ENCODE results near the gene CADPS2. TPM values are rescaled to one million over a fixed set of nuclear protein-coding genes. Genes with fewer than 3 reads are reported as not detected.
A peak's percentile ranks its signal among the peaks of the same experiment; 100 is the strongest.
"Not testable (repeated sequence)": the region's sequence is repeated elsewhere in the genome, so short reads cannot be mapped to it uniquely, and the experiment has no call there.

The CADPS2 gene
- total RNA-seq, 1 experiment from 2014 or later, result 1.6 TPM

DNA sequence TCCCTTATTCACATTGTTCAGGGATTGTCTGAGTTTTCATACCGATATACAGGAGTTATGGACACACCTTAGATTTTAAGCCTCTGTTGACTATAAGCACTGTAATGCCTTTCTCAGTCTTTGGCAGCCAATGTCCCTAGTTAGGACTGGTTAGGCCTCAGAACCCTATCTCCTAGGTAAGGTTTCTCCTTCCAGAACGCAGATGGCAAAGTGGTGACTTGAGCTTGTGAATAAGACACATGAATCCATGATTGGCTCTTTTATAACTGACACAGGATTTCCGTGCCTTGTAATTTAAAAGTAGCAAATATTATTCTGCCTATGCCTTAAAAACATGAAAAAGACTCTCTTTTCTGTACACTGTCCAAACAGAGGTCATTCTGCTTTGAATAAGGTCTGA, 171.1 kb downstream of the CADPS2 start:
- no peak for DNase-seq (ENCODE audit: low spot score)

DNA sequence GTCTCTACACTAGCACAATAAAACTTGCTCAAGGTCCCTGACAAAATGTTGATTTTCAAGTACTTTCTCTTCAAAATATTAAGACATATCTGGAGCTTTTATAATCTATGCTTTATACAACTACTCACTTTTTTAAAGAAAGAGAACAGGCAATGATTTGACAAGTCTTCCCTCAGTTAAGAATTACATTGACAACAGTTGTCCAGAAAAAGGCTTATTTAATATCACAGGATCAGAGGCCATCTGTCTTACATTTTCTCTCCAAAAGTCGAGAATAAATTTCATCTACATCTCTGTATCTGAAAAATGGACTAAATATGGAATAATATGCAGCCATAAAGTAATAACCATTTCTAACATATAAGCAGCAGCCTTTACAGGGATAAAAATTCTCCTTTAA, 175.3 kb downstream of the CADPS2 start:
- no peak for DNase-seq (ENCODE audit: low spot score)

GRCh38 chr7:122709930-122710646, 176.2 kb downstream of the CADPS2 start:
- DNase-seq (ENCODE audit: low spot score), result no peak

- DNase-seq (ENCODE audit: low spot score), result no peak
Measured at GRCh38 chr7:122706836-122707235, 179.4 kb downstream of the CADPS2 start.

- DNase-seq (ENCODE audit: low spot score), result no peak
Measured at GRCh38 chr7:122702872-122703510, 183.3 kb downstream of the CADPS2 start, which contains the start of gene RNF148. TSS of gene RNF148 (minus strand) at chr7:122702922. CDS start at chr7:122702750, 172 bp downstream.

DNA sequence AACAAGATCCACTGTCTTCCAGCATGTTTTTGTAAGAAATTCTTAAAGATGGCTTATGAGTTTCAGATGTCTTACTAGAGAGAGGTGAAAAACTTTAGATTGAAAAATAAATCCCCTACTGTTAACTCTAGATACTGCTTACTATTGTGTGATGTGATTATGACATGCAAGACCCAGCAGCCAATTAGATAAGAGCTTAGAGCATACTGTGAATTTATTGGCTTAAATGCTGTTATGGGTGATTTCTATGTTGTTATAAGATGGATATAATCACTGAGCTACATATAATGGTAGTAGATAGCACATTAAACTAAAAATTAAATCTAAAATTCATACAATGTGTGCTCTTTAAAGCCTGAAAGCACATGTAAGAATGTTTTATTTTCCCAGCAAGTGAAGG, 187.2 kb downstream of the CADPS2 start, which contains the start of gene RNF133:
RNF133 (minus strand) TSS at position 101 of the 400 bp plus-strand sequence. CDS start 199 bp downstream, outside the sequence.
- DNase-seq (ENCODE audit: low spot score), result no peak

DNA sequence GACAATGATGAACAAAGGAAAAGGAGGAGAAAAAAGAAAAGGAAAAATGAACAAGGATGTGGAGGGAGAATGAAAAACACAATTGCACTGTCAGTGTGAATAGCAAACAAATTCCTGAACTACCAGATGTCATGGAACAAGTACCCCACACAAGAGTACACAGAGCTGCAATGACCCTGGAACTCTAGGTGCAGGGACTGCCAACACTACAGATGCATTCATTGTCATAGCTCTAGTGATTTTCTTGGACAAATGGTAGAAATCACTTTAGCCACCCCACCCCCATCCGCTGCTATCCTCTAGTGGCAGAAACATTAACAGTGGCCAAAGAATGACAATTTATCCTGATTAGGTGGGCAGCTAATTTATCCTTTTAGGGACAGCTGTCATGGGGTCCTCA, 190.4 kb downstream of the CADPS2 start:
- DNase-seq (ENCODE audit: low spot score), result no peak

DNA sequence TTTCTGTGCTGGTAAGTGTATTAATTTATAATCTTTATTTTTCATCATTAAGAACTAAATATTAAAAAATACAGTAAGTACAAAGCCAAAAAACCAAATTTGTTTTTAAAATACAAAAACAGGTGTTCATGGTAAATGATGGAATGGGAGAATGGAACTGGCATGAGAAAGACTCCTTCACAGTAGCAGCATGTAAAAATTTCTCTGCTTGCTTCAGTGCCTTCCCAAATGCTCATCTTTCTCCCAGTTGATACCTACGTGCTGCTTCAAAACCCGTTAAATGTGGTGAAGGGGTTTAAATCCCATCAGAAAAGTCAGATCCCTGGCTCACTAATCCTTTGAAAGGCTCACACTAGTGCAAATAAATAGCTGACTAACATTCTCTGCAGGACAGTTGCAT, 191.6 kb downstream of the CADPS2 start:
- DNase-seq (ENCODE audit: low spot score), result no peak

GRCh38 chr7:122692769-122693309, 193.4 kb downstream of the CADPS2 start:
- no peak for DNase-seq (ENCODE audit: low spot score)

GRCh38 chr7:122691569-122692235, 194.6 kb downstream of the CADPS2 start:
- no peak for DNase-seq (ENCODE audit: low spot score)

DNA sequence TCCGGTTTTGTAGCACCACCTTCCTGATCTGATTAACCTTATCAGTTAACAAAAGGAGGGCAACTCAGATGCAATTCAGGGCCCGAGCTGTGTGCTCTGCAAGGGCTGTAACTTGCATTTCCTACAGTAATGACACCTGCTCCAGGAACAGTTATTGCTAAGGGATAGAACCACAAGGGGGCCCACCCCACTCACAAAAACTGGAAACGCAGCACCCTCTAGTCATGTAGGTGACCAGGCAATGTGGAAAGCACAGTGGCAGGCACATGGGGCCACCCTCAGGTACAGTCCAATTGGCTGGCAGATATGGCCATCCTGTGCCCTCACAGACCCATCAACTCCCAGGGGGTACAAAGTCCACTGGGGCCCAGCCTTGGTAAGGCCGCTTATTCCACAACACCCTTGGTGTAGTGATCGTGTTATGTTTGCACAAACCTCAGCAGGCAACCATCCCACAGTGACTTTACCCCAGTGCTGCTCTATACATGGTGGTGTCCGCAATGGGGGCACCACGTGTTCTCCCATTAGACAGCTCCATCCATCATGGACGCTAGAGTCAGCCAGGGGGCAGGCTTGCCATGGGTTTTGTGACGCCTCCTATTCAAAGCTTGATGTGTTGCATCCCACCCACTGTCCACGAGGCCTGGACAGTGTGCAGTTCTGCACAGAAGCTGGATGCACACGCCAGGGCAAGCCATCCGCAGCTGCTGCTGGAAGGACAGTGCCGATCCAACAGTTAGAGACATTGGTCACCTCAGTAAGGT, 196.7 kb downstream of the CADPS2 start:
- DNase-seq (ENCODE audit: low spot score), result no peak

DNA sequence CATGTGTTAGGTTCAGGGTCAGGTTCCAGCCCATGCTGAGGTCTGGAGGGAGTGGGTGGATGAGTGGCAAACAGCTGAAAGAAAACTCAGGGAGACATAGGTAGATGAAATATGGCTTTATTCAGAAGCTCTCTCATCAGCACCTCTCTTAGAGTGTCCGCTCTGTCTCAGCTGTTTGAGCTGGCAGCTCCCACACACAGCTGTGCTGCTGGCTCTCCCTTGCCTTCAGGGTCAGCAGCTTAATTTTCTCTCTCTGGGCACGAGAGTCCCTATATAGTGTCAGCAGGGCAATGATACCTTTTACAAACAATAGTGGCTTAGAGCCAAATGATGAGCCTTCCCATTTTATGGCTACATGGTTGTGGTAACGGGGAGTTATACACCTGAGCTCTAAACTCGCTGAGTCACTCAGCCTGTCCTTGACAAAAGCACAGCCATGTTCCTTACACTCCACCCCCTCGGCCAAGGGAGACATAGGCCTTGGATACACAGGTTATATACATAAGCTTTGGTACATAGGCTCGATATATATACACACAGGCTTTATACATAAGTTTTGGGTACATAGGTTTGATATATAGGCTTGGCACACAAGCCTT, 197.8 kb downstream of the CADPS2 start:
- DNase-seq (ENCODE audit: low spot score), result no peak

DNA sequence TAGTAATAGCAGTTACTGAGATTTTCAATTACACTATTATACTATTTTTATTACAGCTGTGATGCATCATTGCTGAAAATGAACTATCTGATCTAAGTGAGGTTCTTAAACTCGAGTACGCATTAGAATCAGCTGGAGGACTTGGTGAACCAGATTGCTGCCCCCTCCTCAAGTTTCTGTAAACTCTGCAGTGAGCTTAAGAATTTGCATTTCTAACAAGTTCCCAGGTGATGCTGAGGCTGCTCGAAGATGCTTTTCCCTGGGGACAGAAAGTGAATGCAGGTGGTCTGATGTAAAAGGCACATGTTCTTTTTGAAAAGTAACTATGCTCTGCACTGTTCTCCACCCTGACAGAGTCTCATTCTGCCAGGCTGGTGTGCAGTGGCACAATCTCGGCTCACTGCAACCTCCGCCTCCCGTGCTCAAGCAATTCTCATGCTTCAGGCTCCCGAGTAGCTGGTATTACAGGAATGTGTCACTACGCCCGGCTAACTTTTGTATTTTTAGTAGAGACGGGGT, 199.8 kb downstream of the CADPS2 start:
- DNase-seq (ENCODE audit: low spot score), result no peak

GRCh38 chr7:122684504-122684903, 201.8 kb downstream of the CADPS2 start:
- DNase-seq (ENCODE audit: low spot score), result no peak

DNA sequence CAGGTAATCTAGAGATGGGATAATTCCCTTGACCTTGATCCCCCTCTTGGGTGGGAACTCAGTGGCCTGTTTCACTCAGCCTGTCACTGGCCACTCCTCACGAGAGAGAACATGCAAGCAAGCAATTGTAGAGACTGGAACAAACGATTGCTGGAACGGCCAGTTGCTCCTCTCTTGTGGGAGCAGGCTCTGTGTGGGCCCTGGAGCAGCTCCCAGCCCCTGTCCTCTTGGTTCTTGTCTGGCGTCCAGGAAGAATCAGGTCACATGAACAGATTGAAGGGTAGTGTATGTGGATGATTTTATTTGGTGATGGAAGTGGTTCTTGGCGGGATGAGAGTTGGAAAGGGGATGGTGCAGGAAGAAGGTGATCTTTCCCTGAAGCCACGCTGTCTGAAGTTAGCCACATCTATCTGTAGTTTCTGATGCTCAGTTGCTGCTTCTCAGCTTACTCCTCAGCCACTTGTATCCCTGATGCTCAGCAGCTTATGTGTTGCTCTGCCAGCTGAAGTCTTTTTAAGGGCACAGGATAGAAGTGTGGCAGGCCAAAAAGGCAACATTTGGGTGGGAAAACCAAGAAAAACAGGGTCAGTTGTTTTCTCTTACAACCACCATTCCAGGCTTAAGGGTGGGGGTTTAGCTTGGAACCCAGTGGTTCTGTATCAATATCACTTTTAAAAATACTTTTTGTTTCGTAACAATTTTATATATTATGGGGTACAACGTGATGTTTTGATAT, 203.3 kb downstream of the CADPS2 start:
- DNase-seq (ENCODE audit: low spot score), result no peak

DNA sequence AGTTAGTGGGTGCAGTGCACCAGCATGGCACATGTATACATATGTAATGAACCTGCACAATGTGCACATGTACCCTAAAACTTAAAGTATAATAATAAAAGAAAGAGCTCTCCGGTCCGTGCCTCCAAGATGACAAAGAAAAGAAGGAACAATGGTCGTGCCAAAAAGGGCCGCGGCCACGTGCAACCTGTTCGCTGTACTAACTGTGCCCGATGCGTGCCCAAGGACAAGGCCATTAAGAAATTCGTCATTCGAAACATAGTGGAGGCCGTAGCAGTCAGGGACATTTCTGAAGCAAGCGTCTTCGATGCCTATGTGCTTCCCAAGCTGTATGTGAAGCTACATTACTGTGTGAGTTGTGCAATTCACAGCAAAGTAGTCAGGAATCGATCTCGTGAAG, 205.1 kb downstream of the CADPS2 start:
- DNase-seq (ENCODE audit: low spot score), result not testable (repeated sequence)

GRCh38 chr7:122679813-122680212, 206.4 kb downstream of the CADPS2 start:
- no peak for DNase-seq (ENCODE audit: low spot score)

GRCh38 chr7:122679269-122679709, 207.0 kb downstream of the CADPS2 start:
- DNase-seq (ENCODE audit: low spot score), result peak; percentile 61

DNA sequence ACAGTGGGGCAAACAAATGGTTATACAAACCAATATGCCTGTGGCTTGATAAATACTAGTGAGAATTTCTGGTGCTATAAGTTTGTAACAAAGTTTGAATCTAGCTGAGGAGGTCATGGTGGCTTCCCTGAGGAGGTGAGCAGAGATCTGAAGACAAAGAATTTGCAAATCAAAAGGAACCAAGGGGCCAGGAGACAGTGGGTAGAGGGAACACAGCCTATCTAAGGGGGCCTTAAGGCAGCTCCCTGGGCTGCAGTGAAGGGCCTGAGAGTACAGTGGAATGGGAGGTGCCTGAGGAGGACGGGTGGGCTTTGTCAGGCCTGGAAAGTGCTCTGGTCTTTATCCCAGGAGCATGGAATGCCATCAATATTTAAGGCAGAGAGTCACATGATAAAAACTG, 209.1 kb downstream of the CADPS2 start:
- no peak for DNase-seq (ENCODE audit: low spot score)

DNA sequence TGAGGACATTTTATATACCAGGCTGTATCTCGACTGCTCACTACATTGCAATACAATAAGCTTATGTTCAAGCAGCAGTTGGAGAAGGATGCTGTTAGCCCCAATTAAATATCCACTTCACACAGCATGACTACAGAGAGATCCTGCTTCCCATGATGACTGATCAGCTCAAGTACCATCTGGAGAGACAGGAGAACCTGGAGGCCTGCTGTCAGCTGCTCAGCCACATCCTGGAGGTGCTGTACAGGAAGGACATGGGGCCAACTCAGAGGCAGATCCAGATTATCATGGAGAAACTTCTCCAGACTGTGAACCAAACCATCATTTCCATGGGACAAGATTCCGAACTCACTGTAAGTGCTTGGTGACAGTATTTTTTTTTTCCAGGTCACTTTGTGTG, 209.8 kb downstream of the CADPS2 start:
- no peak for DNase-seq (ENCODE audit: low spot score)
